Activated CD8-positive, alpha-beta memory T cell treated with anti-CD3 and anti-CD28 coated beads for 48 hours (primary cell): Measurements from ENCODE around the gene OR2V1.
"Not testable (repeated sequence)": the region's sequence is repeated elsewhere in the genome, so short reads cannot be mapped to it uniquely, and the experiment has no call there.

ENCODE experiments used
- DNase-seq, 3 experiments: peaks; one replicate each; pipeline ENCODE4 v3.0.0-alpha.2; 2020; ENCODE audit warnings: low read depth in 2 of 3, low spot score in 2 of 3

The OR2V1 gene

DNA sequence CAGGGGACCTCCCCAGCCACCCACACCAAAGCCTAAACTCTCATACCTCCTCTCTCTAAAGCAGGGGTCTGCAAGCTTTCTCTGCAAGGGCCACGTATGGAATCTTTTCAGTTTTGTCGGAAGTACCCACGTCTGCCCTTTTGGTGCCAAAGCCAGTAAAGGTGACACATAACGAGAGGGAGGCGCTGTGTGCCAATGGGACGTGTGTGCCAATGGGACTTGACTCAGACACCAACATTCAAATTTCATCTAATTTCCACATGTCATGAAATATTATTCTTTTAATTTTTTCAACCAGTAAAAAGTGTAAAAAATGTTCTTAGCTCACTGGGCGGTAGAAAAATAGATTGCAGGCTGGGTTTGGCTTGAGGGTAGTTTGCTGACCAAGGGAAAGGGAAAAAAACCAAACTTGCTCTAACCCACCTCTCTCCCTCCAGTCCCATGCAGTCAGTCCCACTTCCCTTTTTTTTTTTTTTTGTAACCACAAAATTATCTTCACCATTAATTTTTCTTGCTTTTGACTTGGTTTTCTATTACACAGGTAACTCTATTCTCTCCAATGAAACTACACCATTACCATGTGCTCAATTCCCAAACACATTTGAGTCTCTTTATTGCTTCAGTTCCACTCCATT lies 25.5 kb downstream of the OR2V1 start:
- no peak for DNase-seq

DNA sequence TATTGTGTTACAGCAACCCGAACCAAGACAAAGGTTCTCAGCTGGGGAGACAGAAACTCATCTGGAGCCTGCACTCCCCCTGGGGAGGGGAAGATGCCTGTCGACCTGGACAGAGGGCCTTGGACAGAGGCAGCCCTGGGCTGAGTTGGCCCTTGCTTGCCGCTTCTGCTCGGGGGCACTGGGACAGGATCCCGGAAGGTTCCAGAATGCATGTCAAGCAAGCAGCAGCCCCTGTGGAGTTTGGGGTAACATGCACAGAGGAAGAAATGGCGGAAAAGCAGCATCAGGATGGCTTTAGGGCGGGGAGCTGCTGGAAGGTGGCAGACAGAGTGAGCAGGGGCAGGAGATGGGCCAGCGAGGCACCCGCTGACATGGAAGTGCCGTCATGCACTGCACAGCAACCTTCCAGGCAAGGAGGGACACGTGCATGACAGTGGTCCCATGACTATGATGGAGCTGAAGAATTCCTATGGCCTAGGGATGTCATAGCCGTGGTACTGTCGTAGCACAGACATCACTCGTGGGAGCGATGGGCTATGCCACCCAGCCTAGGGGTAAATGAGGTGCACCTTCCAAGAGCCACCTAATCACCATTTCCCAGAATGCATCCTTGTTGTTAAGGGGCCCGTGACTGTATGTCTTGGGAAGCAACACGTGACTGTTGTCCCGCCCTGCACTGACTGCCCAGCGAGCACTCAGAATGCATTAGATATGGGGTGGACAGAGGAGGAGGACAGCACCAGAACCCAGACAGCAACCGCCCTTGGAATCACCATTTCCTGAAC lies 26.2 kb downstream of the OR2V1 start:
- DNase-seq: not testable (repeated sequence)

DNA sequence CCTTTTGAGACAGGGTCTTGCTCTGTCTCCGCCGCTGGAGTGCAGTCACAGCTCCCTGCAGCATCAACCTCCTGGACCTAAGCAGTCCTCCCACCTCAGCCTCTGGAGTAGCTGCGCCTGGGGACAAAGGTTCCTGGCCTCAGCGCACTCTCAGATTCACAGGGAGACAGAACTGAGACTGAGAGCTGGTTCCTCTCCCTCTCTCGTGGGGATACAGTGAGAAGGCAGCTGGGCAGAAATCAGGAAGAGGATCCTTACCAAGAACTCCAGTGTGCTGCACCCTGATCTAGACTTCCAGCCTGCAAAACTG lies 26.8 kb downstream of the OR2V1 start:
- DNase-seq: not testable (repeated sequence)

DNA sequence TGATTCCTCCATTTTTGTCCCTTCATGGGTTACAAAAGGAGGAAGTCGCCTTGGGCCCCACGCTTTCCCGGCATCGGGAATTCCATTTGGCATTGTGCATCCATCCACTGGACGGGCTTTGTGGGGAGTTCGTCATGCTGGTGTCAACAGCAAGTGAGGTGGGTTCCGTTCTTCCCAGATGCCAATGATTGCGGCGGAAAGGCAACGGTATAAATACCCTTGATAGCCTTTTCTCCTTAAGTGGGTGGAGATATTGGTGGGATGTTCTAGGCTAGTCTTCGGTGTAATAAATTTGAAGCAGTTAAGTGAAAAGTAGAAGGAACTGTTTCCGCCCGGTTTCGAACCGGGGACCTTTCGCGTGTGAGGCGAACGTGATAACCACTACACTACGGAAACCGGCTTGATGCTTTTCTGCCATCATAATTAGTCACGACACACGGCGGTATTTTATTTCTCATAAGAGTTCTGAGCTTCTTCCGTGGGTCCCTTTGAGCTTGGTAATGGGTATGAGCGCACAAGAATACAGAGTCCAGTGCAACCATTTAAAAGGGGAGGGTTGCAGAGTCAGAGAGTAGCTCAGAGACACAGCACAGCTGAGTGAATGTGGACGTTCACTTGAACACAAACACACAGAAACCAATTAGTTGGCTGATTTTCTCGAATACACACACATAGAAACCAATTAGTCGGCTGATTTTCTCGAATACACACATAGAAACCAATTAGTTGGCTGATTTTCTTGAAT lies 28.9 kb downstream of the OR2V1 start:
- not testable (repeated sequence) for DNase-seq

DNA sequence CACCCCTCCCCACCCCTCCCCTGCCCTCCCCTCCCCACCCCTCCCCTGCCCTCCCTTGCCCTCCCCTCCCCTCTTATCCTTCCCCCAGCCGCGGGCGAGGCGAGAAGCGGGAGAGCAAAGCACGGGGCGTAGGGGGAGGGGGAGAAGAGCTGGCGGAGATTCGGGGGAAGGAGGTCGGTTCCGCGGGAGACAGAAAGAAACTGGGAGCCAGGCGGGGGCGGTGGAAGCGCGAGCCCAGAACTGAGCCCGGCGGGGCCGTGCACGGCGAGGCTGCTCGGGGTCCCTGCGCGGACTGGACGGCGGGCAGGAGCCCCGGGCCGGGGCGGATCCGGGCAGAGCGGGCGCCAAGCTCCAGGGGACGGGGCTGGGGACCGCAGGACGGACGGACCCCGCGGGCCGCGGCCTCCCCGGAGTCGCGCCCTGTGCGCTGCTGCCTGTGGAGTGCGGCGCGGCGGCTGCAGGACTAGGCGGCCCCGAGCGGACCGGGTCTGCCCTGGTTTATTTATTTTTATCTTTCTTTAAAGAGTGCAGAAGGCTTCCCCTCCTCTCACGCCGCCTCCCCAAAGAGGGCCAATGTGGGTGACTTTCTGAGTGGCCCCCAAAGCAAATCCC lies 29.8 kb downstream of the OR2V1 start:
- DNase-seq: not testable (repeated sequence)

DNA sequence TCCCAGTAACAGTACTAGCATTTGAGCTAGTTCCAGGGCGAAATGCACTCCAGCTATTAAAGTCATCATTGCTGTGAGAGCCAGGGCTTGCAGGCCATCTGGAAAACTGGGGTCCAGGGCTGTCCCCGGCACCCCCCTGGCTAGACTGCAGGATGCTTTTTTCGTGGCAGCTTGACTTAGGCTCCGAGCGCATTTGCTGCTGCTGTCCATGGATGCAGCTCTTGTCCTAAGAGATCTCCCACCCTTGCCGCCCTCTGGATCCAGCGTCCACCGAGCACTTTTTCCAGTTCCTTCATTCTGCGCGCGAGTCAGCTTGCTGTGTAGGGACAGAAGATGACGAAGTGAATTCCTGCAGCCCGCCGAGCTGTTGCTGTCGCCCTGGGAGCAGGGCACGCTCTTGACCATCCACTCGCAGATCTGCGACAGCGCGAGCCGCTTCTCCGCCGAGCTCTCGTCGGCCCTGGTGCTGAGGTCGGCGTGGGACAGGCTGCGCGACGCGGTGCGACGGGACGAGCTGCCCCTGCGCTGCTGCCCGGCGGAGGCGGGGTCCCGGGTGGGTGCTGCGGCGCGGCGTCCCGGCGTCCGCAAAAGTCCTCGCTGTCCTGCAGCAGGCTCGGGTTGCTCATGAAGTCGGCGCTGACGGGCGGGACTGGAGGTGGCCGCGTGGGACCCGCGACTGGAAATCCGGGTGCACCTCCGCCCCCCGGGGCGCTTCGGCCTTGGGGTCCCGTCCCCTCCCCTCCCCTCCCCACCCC lies 30.7 kb downstream of the OR2V1 start:
- DNase-seq: no peak

DNA sequence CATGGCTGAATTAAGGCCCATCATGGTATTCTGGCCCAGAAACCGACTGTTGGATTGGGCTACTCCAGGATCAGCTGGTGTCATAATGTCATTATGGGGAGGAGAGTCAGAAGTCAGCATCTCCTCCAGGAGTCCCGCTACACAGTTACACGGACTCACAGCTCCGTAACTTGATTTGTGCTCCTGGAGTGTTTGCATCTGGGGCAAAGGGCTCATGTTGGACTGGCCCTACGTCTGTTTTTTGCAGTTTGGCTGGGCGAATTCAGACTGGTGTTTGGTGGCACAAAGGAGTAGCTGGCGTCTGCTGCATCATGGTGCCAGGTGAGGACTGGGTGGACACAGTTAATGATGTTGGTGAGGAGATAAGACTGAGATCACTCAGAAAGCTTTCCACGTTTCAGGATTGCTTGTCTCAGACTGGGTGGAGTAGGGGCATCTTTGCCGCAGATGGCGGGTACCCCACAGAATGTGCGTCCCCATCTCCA lies 31.3 kb downstream of the OR2V1 start:
- DNase-seq: no peak

DNA sequence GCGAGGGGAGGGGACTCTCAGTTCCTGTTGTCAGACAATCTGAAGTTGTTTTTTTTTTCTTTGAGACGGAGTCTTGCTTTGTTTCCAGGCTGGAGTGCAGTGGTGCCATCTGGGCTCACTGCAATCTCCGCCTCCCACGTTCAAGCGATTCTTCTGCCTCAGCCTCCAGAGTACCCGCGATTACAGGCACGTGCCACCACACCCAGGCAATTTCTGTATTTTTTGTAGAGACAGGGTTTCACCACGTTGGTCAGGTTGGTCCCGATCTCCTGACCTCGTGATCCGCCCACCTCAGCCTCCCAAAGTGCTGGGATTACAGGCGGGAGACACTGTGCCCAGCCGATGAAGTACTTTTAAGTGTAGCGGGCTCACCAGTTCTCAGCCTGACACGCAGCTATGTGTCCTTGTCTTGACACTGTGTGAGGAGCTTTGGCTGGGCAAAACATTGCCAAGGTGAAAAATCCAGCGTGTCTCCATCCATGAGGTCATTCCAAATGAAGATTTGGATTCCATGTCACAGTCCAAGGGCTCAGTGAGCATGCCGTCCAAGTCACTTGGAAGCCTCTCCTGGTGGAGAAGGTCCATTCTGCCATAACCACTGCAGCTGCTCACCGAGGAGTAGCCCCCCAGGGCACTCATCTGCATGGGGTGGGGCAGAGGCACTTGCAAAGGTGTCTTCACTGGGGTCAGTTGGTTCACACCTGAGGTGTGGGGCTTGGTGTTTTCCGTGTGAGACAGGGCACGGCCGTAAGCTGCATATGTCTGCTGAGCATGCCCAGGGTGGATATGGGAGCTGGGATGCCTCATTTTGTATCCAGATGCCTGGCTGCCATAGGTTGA lies 32.0 kb downstream of the OR2V1 start:
- no peak for DNase-seq

DNA sequence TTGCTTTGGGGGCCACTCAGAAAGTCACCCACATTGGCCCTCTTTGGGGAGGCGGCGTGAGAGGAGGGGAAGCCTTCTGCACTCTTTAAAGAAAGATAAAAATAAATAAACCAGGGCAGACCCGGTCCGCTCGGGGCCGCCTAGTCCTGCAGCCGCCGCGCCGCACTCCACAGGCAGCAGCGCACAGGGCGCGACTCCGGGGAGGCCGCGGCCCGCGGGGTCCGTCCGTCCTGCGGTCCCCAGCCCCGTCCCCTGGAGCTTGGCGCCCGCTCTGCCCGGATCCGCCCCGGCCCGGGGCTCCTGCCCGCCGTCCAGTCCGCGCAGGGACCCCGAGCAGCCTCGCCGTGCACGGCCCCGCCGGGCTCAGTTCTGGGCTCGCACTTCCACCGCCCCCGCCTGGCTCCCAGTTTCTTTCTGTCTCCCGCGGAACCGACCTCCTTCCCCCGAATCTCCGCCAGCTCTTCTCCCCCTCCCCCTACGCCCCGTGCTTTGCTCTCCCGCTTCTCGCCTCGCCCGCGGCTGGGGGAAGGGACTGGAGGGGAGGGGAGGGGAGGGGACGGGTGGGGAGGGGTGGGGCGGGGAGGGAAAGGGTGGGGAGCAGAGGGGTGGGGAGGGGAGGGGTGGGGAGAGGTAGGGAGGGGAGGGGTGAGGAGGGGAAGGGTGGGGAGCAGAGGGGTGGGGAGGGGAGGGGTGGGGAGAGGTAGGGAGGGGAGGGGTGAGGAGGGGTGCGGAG lies 33.0 kb downstream of the OR2V1 start:
- DNase-seq: not testable (repeated sequence)

DNA sequence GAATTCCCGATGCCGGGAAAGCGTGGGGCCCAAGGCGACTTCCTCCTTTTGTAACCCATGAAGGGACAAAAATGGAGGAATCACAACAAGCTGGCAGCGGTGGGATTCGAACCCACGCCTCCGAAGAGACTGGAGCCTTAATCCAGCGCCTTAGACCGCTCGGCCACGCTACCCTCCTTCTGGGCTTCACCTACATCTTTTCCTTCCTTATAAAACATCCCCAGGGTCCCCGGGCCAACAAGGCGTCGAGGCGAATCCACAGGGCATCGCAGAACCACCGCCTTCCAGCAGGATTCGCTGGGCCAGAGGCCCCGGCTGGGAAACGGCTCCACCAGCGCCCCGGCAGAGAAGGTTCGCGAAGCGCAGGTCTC lies 33.6 kb downstream of the OR2V1 start:
- not testable (repeated sequence) for DNase-seq

DNA sequence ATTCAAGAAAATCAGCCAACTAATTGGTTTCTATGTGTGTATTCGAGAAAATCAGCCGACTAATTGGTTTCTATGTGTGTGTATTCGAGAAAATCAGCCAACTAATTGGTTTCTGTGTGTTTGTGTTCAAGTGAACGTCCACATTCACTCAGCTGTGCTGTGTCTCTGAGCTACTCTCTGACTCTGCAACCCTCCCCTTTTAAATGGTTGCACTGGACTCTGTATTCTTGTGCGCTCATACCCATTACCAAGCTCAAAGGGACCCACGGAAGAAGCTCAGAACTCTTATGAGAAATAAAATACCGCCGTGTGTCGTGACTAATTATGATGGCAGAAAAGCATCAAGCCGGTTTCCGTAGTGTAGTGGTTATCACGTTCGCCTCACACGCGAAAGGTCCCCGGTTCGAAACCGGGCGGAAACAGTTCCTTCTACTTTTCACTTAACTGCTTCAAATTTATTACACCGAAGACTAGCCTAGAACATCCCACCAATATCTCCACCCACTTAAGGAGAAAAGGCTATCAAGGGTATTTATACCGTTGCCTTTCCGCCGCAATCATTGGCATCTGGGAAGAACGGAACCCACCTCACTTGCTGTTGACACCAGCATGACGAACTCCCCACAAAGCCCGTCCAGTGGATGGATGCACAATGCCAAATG lies 34.1 kb downstream of the OR2V1 start:
- not testable (repeated sequence) for DNase-seq

DNA sequence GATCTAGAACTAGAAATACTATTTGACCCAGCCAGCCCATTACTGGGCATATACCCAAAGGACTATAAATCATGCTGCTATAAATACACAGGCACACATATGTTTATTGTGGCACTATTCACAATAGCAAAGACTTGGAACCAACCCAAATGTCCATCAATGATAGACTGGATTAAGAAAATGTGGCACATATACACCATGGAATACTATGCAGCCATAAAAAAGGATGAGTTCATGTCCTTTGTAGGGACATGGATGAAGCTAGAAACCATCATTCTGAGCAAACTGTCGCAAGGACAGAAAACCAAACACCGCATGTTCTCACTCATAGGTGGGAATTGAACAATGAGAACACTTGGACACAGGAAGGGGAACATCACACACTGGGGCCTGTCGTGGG lies 35.8 kb downstream of the OR2V1 start:
- DNase-seq: not testable (repeated sequence)

DNA sequence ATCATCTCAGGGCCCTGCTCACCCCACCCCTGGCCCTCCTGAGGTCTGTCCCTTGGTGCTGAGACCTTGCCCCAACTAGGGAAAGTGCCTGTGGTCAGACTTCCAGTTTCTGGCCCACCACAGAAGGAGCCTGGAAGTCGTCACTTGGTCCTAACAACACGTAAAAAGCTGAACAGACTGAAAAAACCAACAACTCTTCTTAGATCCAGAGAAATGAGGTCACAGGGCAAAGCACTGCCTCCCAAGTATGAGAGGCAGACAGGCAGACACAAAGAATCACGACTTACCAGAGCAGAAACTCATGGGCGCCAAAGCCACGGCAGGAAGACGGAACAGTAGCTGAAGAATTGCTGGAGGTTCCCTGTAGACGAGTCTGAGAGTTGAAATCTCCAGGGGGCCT lies 38.5 kb downstream of the OR2V1 start:
- no peak for DNase-seq

DNA sequence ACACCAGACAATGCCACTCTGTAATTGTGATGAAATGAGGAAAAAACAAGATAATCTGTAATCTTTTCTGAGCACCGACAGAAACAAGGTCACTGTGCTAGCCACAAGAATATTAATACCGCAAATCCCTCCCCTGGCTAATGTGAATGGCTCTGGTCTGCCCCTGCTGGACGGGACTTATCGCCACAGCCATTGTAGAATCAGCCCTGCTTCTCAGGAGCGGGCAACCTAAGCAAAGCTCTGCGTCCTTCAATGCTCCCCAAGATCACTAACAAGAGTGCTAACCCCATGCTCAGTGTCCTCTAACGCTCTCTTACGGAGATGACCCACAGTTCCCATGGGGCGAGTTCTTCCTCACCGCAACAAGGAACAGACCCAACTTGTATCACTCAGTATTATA lies 42.7 kb downstream of the OR2V1 start:
- DNase-seq: no peak

DNA sequence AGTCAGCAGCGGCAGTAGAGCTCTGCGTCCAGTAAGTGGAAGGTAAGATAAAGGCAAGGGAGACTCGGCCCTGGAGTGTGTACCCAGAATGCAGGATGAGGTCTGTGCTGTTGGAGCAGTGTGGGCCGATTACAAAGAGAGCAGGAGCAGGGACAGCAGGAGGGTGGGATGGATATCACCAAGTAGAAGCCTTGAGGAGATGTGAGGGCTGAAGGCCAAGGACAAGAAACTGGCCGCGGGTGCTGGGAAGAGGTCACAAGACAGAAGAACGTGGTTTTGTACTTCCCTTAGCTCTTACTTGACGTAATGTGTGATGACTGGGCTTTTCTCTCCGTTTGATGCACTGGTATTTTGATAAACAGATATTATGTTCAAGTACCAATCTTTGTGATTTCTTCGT lies 43.7 kb downstream of the OR2V1 start:
- DNase-seq: no peak

DNA sequence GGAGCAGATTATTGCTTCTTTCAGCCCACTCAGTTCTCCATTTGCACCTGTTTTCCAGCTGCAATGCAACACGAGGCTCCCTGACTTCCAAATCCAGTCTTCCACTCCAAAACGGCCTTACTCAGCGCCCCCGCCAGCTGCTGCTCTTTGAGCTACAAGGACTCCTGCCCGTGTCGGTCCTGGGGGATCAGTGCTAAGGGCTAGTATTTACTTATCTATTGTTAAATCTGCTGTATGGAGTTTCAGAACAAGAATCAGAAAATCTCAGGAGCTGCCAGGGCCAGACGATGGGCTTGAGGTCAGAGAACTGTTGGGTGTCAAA lies 44.1 kb downstream of the OR2V1 start:
- no peak for DNase-seq

DNA sequence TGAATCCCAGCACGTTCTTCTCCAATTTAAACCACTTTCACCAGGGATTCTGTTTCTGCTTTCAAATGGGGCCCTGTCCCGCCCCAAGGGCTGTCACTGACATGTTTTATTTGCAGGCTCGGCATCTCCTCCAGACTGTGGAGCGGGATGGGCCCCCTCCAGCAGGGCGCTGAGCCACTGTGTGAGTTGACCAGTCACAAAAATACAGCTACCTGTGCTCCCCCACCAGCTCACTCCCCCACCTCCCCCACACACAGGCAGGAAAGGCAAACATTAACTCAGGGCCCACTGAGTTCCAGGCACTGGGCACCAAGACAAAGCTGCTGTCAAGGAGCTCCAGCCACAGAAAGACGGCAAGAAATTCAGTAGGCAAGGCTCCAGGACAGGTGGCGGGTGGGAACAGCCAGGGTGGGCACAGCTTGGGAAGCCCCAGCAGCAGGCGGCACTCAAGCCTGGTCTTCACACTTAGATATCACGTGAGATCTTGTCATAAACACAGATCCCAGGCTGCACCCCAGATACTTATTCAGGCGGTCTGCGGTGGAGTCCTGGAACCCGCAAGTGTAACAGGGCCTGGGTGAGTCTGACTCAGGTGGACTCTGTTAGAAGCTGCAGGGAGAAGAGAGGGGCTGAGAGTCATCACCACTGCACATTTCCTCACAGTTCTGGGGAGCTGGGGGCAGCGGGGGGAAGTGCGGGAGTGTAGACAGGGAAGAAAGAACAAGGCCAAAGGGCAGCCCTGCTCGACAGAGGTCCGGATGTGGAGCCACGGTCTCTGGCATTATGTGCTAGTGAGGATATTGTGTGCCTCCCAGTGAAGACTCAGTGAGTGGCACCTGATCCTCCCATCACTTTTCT lies 44.7 kb downstream of the OR2V1 start:
- DNase-seq: no peak

DNA sequence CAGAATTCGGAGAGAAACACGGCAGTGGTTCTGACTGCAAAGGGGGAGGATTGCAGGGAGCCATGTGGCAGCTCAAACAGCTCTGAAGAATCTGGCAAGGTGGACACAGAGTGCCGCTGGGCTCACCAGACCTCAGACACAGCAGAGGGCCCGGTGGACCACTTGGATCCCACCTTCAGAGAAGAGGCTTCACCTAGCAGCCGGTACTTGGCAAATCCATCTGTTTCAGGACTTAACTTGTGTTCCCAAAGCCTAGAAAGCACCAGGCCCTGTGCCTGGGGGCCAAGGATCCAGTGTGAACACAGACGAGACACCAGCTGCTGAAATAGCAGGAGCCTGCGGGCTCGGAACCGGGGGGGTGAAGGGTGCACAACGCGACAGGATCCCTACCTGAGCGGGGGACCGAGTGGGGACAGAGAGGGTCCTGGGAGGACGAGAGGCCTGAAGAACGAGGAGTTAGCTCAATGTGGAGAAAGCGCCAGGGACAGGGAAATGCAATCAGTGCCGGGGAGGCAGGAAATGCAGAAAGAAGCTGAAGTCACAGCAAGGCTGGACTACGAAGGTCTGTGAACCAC lies 46.3 kb downstream of the OR2V1 start:
- DNase-seq: no peak
